HG03097 (cell line): ENCODE measurements around the gene ZMIZ1.

Source experiments
- ATAC-seq: cut with Tn5 transposase; IDR thresholded peaks from one replicate; pipeline ENCODE4 v1.9.1; 2021; ENCODE audit not compliant: unreplicated experiment, low FRiP score

Gene ZMIZ1

GRCh38 chr10:79049931-79050895 is 18.6 kb upstream of the ZMIZ1 start:
- ATAC-seq: no peak

DNA sequence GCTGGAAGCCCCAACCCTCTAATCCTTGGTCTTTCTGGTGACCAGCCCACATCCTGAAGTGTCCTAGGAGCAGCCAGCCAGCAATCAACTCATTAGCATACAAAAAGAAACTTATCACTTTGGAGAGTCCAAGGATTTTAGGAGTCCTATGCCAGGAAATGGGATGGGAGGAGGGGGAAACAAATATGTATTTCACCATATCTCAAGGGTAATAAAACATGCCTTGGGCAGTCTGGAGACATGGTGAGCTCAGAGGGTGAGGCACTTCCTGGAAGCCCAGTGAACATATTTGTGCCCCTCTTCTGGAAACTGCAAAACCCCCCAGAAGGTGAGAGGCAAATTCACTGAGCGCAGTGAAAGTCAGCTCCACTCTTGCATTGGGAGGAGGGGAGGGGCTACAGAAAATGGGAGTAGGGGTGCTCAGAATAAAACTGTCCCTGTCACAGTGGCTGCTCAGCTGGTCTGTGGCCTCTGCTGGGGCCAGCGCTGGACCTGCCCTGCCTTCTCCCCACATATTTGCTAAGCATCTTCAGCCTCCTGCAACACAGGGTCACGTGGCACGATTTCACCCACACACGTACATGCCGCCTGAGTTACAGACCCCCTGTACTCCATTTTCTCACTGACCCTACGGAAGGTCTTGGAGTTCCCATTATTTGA is 17.7 kb upstream of the ZMIZ1 start:
- ATAC-seq: no peak

- no peak for ATAC-seq
These were observed 17.0 kb upstream of the ZMIZ1 start for GRCh38 chr10:79051766-79052165.

DNA sequence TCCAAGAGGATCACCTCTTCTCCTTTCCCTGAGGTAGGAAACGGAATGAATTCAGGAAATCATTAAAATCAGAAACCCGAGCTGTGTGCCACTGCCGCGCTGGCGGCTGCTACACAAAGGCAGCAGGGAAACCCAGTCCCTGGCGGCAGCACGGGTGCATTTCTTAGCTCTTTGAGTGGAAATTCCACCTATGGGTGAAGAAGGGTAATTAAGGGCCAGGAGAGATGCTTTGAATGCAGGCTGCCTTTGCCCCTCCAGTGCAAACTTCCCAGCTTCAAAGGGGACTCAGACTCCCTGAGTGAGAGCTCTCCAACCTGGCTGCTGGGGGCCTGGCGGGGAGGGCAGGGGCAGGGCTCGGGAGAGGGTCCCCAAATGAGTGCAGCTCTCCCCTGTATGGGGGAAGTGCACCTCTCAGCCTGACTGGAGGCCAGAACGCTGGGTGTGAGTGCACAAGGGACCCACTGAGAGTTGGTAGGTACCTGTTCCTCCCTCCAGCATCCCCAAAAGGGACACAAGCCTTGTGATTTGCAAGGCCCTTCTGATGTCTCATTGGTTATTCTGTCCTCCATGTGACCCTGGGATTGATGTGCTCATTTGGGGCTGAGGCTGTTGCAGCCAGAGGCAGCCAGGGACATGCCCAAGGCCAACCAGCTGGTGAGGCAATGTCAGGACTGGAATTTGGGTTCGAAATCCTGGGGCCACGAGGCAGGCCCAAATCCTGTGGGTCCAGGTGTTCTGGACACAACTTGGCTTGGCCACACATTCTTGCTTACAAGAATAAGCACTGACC is 16.3 kb upstream of the ZMIZ1 start:
- no peak for ATAC-seq

GRCh38 chr10:79053081-79053434 is 15.7 kb upstream of the ZMIZ1 start:
- no peak for ATAC-seq

- no peak for ATAC-seq
These were observed 15.1 kb upstream of the ZMIZ1 start for GRCh38 chr10:79053481-79054202.

GRCh38 chr10:79054203-79055099 is 14.3 kb upstream of the ZMIZ1 start:
- ATAC-seq: no peak

DNA sequence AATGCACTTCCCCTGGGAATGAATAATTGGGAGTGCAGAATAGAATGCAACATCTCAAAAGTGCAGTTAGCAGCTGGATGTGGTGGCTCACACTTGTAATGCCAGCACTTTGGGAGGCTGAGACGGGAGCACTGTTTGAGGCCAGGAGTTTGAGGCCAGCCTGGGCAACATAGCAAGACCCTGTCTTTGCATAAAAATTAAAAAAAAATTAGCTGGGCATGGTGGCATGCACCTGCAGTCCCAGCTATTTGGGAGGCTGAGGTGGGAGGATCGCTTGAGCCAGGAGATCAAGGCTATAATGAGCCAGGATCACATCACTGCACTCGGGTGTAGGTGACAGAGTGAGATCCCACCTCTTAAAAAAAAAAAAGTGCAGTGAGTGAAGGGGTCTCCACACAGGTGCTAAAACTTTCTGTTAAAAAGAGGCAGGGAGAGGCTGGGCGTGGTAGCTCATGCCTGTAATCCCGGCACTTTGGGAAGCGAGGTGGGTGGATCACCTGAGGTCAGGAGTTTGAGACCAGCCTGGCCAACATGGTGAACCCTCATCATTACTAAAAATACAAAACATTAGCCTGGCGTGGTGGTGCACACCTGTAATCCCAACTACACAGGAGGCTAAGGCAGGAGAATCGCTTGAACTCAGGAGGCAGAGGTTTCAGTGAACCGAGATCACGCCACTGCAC is 13.5 kb upstream of the ZMIZ1 start:
- no peak for ATAC-seq

DNA sequence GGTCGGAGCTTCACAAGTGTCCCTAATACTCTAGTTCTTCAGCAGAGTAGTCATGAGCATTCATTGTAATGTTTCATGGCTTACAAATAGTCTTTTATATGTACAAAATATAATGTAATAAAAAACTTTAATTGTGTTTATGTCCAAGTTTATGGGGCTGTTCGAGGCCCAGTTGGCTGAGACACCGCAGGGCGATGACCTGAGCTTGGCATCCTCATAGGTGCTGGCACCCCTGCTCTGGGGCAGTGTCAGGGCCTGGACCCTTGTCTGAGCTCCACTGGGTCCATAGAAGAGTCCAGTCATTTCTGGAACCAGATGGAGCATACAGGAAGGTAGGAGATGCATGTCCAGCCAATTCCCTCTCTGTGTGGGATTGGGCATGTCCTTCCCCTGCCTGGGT is 12.9 kb upstream of the ZMIZ1 start:
- ATAC-seq: no peak

DNA sequence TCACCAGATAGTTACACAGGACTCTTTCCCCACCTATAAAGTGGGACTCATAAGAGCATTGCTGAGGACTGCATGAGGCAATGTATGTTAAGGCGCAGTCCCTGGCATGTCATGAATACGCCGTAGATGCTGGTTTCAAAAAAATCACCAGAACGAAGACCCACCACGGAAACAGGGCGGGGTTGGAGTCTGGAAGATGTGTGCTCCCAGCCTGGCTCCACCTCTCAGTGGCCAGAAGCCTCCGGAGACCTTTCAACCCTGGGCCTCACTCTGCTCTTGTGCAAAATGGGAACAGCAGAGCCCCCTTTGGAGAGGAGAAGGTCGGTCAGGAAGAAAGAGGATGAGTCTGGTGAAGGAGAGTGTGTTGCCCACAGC is 12.4 kb upstream of the ZMIZ1 start:
- ATAC-seq: no peak

GRCh38 chr10:79056736-79057391 is 11.9 kb upstream of the ZMIZ1 start:
- no peak for ATAC-seq

GRCh38 chr10:79057481-79058275 is 11.1 kb upstream of the ZMIZ1 start:
- ATAC-seq: no peak

- no peak for ATAC-seq
These were observed 9.6 kb upstream of the ZMIZ1 start for GRCh38 chr10:79058899-79059841.

DNA sequence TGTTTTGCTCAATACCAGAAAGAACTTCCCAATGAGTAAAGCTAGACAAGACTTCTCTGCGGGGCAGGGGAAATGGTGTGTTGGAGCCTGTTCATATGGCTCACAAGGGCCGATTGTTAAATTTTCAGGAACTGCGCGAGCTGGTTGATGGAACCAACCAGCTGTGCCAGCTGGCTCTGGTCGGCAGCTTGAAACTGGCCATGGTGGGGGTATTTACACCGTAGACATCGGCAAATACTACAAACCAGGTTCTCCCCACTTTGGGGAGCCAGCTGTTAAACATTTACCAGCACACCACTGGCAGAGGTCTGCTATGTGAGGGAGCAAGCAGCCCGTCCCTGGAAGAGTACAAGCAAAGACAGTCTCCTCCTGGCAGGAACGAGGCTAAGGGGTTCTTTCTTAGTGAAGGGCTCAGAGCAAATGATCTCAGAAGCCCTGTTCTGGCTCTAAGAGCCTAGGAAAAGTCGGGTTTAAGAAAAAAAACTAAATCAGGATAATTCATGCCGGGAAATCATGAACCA is 8.8 kb upstream of the ZMIZ1 start:
- no peak for ATAC-seq

DNA sequence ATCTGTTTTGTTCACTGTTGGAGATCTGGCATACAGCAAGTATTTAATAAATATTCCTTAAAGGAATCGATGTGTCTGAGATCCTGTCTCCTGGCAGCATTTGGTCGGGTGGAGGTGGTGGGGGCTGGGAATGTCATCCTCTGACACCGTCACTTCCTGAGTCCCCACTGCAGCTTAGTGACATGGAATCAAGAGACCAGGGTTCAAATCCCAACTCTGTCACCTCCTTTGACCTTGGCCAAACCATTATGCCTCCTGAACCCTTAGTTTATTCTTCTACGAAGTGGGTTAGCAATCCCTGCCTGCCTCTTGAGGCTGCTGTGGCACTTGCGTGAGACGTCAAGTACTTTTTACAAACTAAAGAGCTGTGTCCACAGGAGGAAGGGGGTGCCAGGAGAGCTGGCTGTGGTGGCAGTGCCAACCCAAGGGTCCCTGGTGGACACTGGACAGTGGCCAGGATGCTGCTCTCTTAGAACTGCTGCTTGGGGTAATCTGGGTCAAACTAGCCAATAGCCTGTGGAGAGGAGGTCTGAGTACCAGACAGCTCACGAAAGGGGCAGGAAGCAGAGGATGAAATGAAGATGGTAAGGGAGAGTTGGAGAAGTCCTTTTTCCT is 8.0 kb upstream of the ZMIZ1 start:
- ATAC-seq: no peak
